Hepatocyte (in vitro differentiated cells): Measurements from ENCODE around the gene HID1.

Source experiments
- CTCF ChIP-seq: fragments of 200-600 bp; sonication (generic); IDR thresholded peaks from 2 replicates; pipeline ENCODE4 v1.5.1; 2016; ENCODE audit warnings: antibody characterized with exemption, mild to moderate bottlenecking; ENCODE audit not compliant: poor library complexity
- EZH2 ChIP-seq: fragments of 200-600 bp; sonication (generic); IDR thresholded peaks from 2 replicates; pipeline ENCODE4 v1.6.1; 2016; ENCODE audit warnings: antibody characterized with exemption, mild to moderate bottlenecking, borderline replicate concordance
- EZH2phosphoT487 ChIP-seq: fragments of 200-600 bp; sonication (generic); IDR thresholded peaks from one replicate; pipeline ENCODE4 v1.6.1; 2018; ENCODE audit warnings: antibody characterized with exemption, mild to moderate bottlenecking, low read depth, moderate library complexity; ENCODE audit not compliant: unreplicated experiment, severe bottlenecking

- TF ChIP-seq CTCF (no peak), EZH2 (peak; percentile 39), EZH2phosphoT487 (no peak)
Measured at GRCh38 chr17:74972973-74973328, 392 bp upstream of the HID1 start.
